ENCODE measurements around the gene RAB9A.

Gene RAB9A

GRCh38 chrX:13733506-13733905 lies 44.6 kb downstream of the RAB9A start:
- Histone ChIP-seq H3K27me3 (ENCODE audit: control insufficient read depth, insufficient read depth, low read length) (no peaks in the 10 kb centered on the region), H3K36me3 (ENCODE audit: control insufficient read depth, insufficient read depth, low read length) (no peaks in the 10 kb centered on the region), H3K4me1 (ENCODE audit: control insufficient read depth, insufficient read depth, low read length) (peaks cover 8% of the 10 kb centered on the region), H3K9me3 (ENCODE audit: control insufficient read depth, insufficient read depth, low read length) (no peaks in the 10 kb centered on the region), H3K9ac (ENCODE audit: low read depth, low read length) (peak overlapping the region; percentile 62), H3K4me3 (ENCODE audit: low read depth, low read length) (peak overlapping the region; percentile 72)

- no peaks in the 10 kb centered on the region for H3K27me3 ChIP-seq (ENCODE audit: control insufficient read depth, insufficient read depth, low read length)
- peak within 1 kb of the TSS; percentile 72 for H3K4me3 ChIP-seq (ENCODE audit: low read depth, low read length)
- H3K9ac ChIP-seq (ENCODE audit: low read depth, low read length), result peak within 1 kb of the TSS; percentile 88
- no peaks in the 10 kb centered on the region for H3K36me3 ChIP-seq (ENCODE audit: control insufficient read depth, insufficient read depth, low read length)
- no peaks in the 10 kb centered on the region for H3K9me3 ChIP-seq (ENCODE audit: control insufficient read depth, insufficient read depth, low read length)
- H3K4me1 ChIP-seq (ENCODE audit: control insufficient read depth, insufficient read depth, low read length), result peaks cover 8% of the 10 kb centered on the region
These were observed 45.6 kb downstream of the RAB9A start, which contains the start of the genes OFD1 and TRAPPC2 for GRCh38 chrX:13734278-13735172. Gene OFD1, plus strand, starts transcription at chrX:13734748. Its CDS starts 324 bp downstream, at chrX:13735072. Gene TRAPPC2, minus strand, starts transcription at chrX:13734620. Its CDS starts 14,657 bp downstream, at chrX:13719963.

- H3K4me3 ChIP-seq (ENCODE audit: low read depth, low read length), result no peak overlapping the region
- no peaks in the 10 kb centered on the region for H3K27me3 ChIP-seq (ENCODE audit: control insufficient read depth, insufficient read depth, low read length)
- no peak overlapping the region for H3K9ac ChIP-seq (ENCODE audit: low read depth, low read length)
- H3K36me3 ChIP-seq (ENCODE audit: control insufficient read depth, insufficient read depth, low read length), result peaks cover 7% of the 10 kb centered on the region
- no peaks in the 10 kb centered on the region for H3K9me3 ChIP-seq (ENCODE audit: control insufficient read depth, insufficient read depth, low read length)
- H3K4me1 ChIP-seq (ENCODE audit: control insufficient read depth, insufficient read depth, low read length), result peaks cover 3% of the 10 kb centered on the region
These were observed 52.8 kb downstream of the RAB9A start for GRCh38 chrX:13741695-13742094.

GRCh38 chrX:13742397-13743176 lies 53.7 kb downstream of the RAB9A start:
- Histone ChIP-seq H3K4me1 (ENCODE audit: control insufficient read depth, insufficient read depth, low read length) (peaks cover 3% of the 10 kb centered on the region), H3K4me3 (ENCODE audit: low read depth, low read length) (no peak overlapping the region), H3K9me3 (ENCODE audit: control insufficient read depth, insufficient read depth, low read length) (no peaks in the 10 kb centered on the region), H3K9ac (ENCODE audit: low read depth, low read length) (no peak overlapping the region), H3K27me3 (ENCODE audit: control insufficient read depth, insufficient read depth, low read length) (no peaks in the 10 kb centered on the region), H3K36me3 (ENCODE audit: control insufficient read depth, insufficient read depth, low read length) (peaks cover 7% of the 10 kb centered on the region)

GRCh38 chrX:13747836-13748235 lies 58.9 kb downstream of the RAB9A start:
- Histone ChIP-seq H3K9ac (ENCODE audit: low read depth, low read length) (no peak overlapping the region), H3K9me3 (ENCODE audit: control insufficient read depth, insufficient read depth, low read length) (no peaks in the 10 kb centered on the region), H3K27me3 (ENCODE audit: control insufficient read depth, insufficient read depth, low read length) (no peaks in the 10 kb centered on the region), H3K4me3 (ENCODE audit: low read depth, low read length) (no peak overlapping the region), H3K4me1 (ENCODE audit: control insufficient read depth, insufficient read depth, low read length) (peaks cover 2% of the 10 kb centered on the region), H3K36me3 (ENCODE audit: control insufficient read depth, insufficient read depth, low read length) (peaks cover 5% of the 10 kb centered on the region)

- Histone ChIP-seq H3K4me1 (ENCODE audit: control insufficient read depth, insufficient read depth, low read length) (no peaks in the 10 kb centered on the region), H3K9me3 (ENCODE audit: control insufficient read depth, insufficient read depth, low read length) (no peaks in the 10 kb centered on the region), H3K36me3 (ENCODE audit: control insufficient read depth, insufficient read depth, low read length) (peaks cover 5% of the 10 kb centered on the region), H3K9ac (ENCODE audit: low read depth, low read length) (no peak overlapping the region), H3K4me3 (ENCODE audit: low read depth, low read length) (no peak overlapping the region), H3K27me3 (ENCODE audit: control insufficient read depth, insufficient read depth, low read length) (no peaks in the 10 kb centered on the region)
These were observed 59.6 kb downstream of the RAB9A start for GRCh38 chrX:13748486-13748885.

GRCh38 chrX:13750204-13750603 lies 61.3 kb downstream of the RAB9A start:
- H3K27me3 ChIP-seq (ENCODE audit: control insufficient read depth, insufficient read depth, low read length), result no peaks in the 10 kb centered on the region
- peaks cover 2% of the 10 kb centered on the region for H3K36me3 ChIP-seq (ENCODE audit: control insufficient read depth, insufficient read depth, low read length)
- H3K9me3 ChIP-seq (ENCODE audit: control insufficient read depth, insufficient read depth, low read length), result no peaks in the 10 kb centered on the region
- no peak overlapping the region for H3K4me3 ChIP-seq (ENCODE audit: low read depth, low read length)
- no peak overlapping the region for H3K9ac ChIP-seq (ENCODE audit: low read depth, low read length)
- no peaks in the 10 kb centered on the region for H3K4me1 ChIP-seq (ENCODE audit: control insufficient read depth, insufficient read depth, low read length)

- Histone ChIP-seq H3K9me3 (ENCODE audit: control insufficient read depth, insufficient read depth, low read length) (no peaks in the 10 kb centered on the region), H3K9ac (ENCODE audit: low read depth, low read length) (no peak overlapping the region), H3K4me3 (ENCODE audit: low read depth, low read length) (no peak overlapping the region), H3K4me1 (ENCODE audit: control insufficient read depth, insufficient read depth, low read length) (no peaks in the 10 kb centered on the region), H3K36me3 (ENCODE audit: control insufficient read depth, insufficient read depth, low read length) (peaks cover 4% of the 10 kb centered on the region), H3K27me3 (ENCODE audit: control insufficient read depth, insufficient read depth, low read length) (no peaks in the 10 kb centered on the region)
These were observed 61.9 kb downstream of the RAB9A start for GRCh38 chrX:13750812-13751211.

GRCh38 chrX:13752141-13752540 lies 63.2 kb downstream of the RAB9A start:
- H3K9me3 ChIP-seq (ENCODE audit: control insufficient read depth, insufficient read depth, low read length), result no peaks in the 10 kb centered on the region
- H3K4me1 ChIP-seq (ENCODE audit: control insufficient read depth, insufficient read depth, low read length), result peaks cover 6% of the 10 kb centered on the region
- no peaks in the 10 kb centered on the region for H3K27me3 ChIP-seq (ENCODE audit: control insufficient read depth, insufficient read depth, low read length)
- H3K36me3 ChIP-seq (ENCODE audit: control insufficient read depth, insufficient read depth, low read length), result peaks cover 8% of the 10 kb centered on the region
- no peak overlapping the region for H3K4me3 ChIP-seq (ENCODE audit: low read depth, low read length)
- H3K9ac ChIP-seq (ENCODE audit: low read depth, low read length), result no peak overlapping the region

GRCh38 chrX:13752646-13753045 lies 63.7 kb downstream of the RAB9A start:
- Histone ChIP-seq H3K9ac (ENCODE audit: low read depth, low read length) (no peak overlapping the region), H3K4me3 (ENCODE audit: low read depth, low read length) (no peak overlapping the region), H3K27me3 (ENCODE audit: control insufficient read depth, insufficient read depth, low read length) (no peaks in the 10 kb centered on the region), H3K9me3 (ENCODE audit: control insufficient read depth, insufficient read depth, low read length) (no peaks in the 10 kb centered on the region), H3K36me3 (ENCODE audit: control insufficient read depth, insufficient read depth, low read length) (peaks cover 8% of the 10 kb centered on the region), H3K4me1 (ENCODE audit: control insufficient read depth, insufficient read depth, low read length) (peaks cover 6% of the 10 kb centered on the region)

- peaks cover 8% of the 10 kb centered on the region for H3K36me3 ChIP-seq (ENCODE audit: control insufficient read depth, insufficient read depth, low read length)
These were observed 65.8 kb downstream of the RAB9A start for GRCh38 chrX:13754765-13755164.

More at GRCh38 chrX:13754765-13755164, 65.8 kb downstream of the RAB9A start:
- H3K4me3 ChIP-seq (ENCODE audit: low read depth, low read length), result no peak overlapping the region
- no peaks in the 10 kb centered on the region for H3K9me3 ChIP-seq (ENCODE audit: control insufficient read depth, insufficient read depth, low read length)
- H3K4me1 ChIP-seq (ENCODE audit: control insufficient read depth, insufficient read depth, low read length), result peaks cover 6% of the 10 kb centered on the region
- H3K27me3 ChIP-seq (ENCODE audit: control insufficient read depth, insufficient read depth, low read length), result no peaks in the 10 kb centered on the region
- no peak overlapping the region for H3K9ac ChIP-seq (ENCODE audit: low read depth, low read length)
